Smooth muscle cell of the coronary artery (primary cell): ENCODE results near the gene BAAT. TPM values are rescaled to one million over a fixed set of nuclear protein-coding genes. Genes with fewer than 3 reads are reported as not detected.

Experiments
- total RNA-seq: library from RNA; depleted of rRNA; stranded (reverse); fragments of >200 nt; gene quantifications from 2 replicates; pipeline ENCODE4 v1.2.3, GENCODE V29; 2014; ENCODE audit warnings: low replicate concordance

BAAT gene
- total RNA-seq: not detected in 2 replicates

DNA sequence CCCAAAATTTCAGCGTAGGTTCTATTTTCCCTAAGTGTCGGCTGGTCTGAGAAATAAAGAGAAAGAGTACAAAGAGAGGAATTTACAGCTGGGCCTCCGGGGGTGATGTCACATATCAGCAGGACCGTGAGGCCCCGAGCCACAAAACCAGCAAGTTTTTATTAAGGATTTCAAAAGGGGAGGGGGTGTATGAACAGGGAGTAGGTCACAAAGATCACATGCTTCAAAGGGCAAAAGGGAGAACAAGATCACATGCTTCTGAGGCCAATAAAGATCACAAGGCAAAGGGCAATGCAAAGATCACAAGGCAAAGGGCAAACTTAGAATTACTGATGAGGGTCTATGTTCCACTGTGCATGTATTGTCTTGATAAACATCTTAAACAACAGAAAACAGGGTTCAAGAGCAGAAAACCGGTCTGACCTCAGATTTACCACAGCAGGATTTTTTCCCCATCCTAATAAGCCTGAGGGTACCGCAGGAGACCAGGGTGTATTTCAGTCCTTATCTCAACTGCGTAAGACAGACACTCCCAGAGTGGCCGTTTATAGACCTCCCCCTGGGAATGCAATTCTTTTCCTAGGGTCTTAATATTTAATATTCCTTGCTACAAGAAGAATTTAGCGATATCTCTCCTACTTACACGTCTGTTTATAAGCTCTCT, at the start of gene BAAT:
BAAT (minus strand) TSS at position 134 of the 664 bp plus-strand sequence. CDS start 13,602 bp downstream, outside the sequence.

DNA sequence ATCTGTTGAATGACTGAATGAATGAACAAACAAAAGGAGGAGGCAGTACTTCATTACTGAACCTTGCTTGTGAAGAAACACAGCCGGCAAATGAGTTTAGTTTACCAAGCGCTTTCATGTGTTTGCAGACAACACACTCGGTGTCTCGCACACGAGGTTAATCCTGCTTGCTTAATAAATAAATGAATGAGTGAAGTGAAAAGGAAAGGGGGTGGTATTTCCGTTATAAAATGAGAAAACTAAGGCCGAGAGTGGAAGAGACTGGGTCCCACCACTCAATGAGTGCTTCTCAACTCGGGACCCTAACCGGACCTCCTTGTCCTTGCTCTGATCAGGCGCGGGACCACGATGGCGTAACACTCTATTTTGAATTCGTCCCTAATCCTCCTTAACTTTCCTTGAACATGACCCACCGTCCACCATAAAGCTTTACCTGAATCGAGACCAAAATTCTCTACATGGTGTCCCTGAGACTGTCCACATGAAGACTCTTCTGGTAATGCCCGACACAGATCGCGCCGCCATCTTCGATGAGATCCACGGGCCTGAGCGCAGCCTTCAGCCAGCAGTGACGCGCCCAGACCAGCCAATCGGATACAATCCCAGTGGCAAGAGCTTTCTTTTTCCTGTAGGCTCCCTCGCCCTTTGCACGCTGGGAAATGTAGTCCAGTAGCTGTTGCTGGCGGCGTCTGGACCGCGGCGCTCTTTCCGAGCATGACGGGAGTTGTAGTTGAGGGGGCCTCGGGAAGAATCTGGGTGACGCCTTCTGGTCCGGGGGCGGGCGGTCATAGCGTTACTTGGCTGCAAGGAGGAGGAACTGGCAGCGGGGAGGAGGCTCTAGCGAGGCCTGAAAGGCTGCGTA, 13.5 kb upstream of the BAAT start, which contains the start of the genes MRPL50 and ZNF189:
MRPL50 (minus strand) TSS at position 551 of the 862 bp plus-strand sequence; CDS start at position 525, 26 bp downstream.
ZNF189 (plus strand) TSS at position 784 of the 862 bp plus-strand sequence. CDS start 306 bp downstream, outside the sequence.

Other genes with a start within 250 kb of the BAAT start
- gene MRPL50, start 13.6 kb upstream of the BAAT start, total RNA-seq: 4.9 and 8.3 TPM in 2 replicates
- gene ZNF189, start 13.8 kb upstream of the BAAT start, total RNA-seq: 11.1 and 12.4 TPM in 2 replicates
- gene ALDOB, start 50.8 kb upstream of the BAAT start, total RNA-seq: not detected in 2 replicates
- gene RNF20, start 148.8 kb upstream of the BAAT start, total RNA-seq: 22.3 and 32.9 TPM in 2 replicates
- not detected in 2 replicates for gene PPP3R2, start 210.0 kb upstream of the BAAT start, total RNA-seq